ENCODE results near the gene CLDN9.
A peak's percentile ranks its signal among the peaks of the same experiment; 100 is the strongest.

The CLDN9 gene

GRCh38 chr16:2996298-2996697 is 16.4 kb upstream of the CLDN9 start:
- no peak for DNase-seq

- DNase-seq, result no peak
These were observed 12.8 kb upstream of the CLDN9 start for GRCh38 chr16:2999929-3000328.

GRCh38 chr16:3000540-3000939 is 12.2 kb upstream of the CLDN9 start:
- DNase-seq, result no peak

GRCh38 chr16:3001316-3001715 is 11.4 kb upstream of the CLDN9 start:
- DNase-seq, result no peak

- DNase-seq, result peak; percentile 94
These were observed 9.0 kb upstream of the CLDN9 start for GRCh38 chr16:3003582-3004270.

GRCh38 chr16:3004319-3004718 is 8.4 kb upstream of the CLDN9 start:
- DNase-seq, result no peak

- DNase-seq, result no peak
These were observed 7.9 kb upstream of the CLDN9 start for GRCh38 chr16:3004781-3005284.

- DNase-seq, result no peak
These were observed 5.4 kb upstream of the CLDN9 start for GRCh38 chr16:3007059-3007956.

GRCh38 chr16:3007957-3008689 is 4.6 kb upstream of the CLDN9 start:
- no peak for DNase-seq

GRCh38 chr16:3008690-3009037 is 4.1 kb upstream of the CLDN9 start:
- DNase-seq, result no peak

- no peak for DNase-seq
These were observed 2.9 kb upstream of the CLDN9 start for GRCh38 chr16:3009568-3010390.

- DNase-seq, result no peak
These were observed 2.2 kb upstream of the CLDN9 start for GRCh38 chr16:3010510-3010909.

- DNase-seq, result no peak
These were observed 477 bp upstream of the CLDN9 start for GRCh38 chr16:3012246-3012645.

GRCh38 chr16:3013491-3013951 is 798 bp downstream of the CLDN9 start:
- DNase-seq, result no peak

GRCh38 chr16:3013998-3014690 is 1.4 kb downstream of the CLDN9 start:
- DNase-seq, result no peak

GRCh38 chr16:3014971-3015370 is 2.2 kb downstream of the CLDN9 start:
- no peak for DNase-seq

GRCh38 chr16:3015865-3016521 is 3.3 kb downstream of the CLDN9 start:
- no peak for DNase-seq

GRCh38 chr16:3017344-3017743 is 4.6 kb downstream of the CLDN9 start:
- DNase-seq, result no peak

- DNase-seq, result no peak
These were observed 5.2 kb downstream of the CLDN9 start, which contains the start of gene CLDN6 for GRCh38 chr16:3017794-3018506. Gene CLDN6, minus strand, starts transcription at chr16:3018183. Its CDS starts 2,162 bp downstream, at chr16:3016021.

GRCh38 chr16:3019594-3020246 is 7.0 kb downstream of the CLDN9 start:
- no peak for DNase-seq

Measured in effector CD4-positive, alpha-beta T cell (primary cell).